GM13977 (cell line): Measurements from ENCODE around the gene SIAH1.
A peak's percentile ranks its signal among the peaks of the same experiment; 100 is the strongest.

ENCODE experiments used
- DNase-seq: peaks from one replicate; pipeline ENCODE4 v3.0.0; 2012; ENCODE audit warnings: low spot score
- in situ Hi-C: fragments of 300-500 bp; cut with MboI; formaldehyde crosslinking; loops from one replicate; pipeline ENCODE4 v1.12.0; 2022; ENCODE audit warnings: low sequenced_read_pairs, low pct_unique_long_range_greater_than_20kb, mixed read lengths, inconsistent platforms; ENCODE audit not compliant: unreplicated experiment
- TF ChIP-seq, protein P1 (sequence below): IDR thresholded peaks from 2 replicates; pipeline ENCODE4 v1.5.1; 2012; ENCODE audit warnings: mild to moderate bottlenecking, control low read depth; ENCODE audit not compliant: insufficient read depth; ENCODE audit errors: extremely low read depth, missing control alignments

SIAH1 gene

GRCh38 chr16:48366165-48367093, 18.8 kb downstream of the SIAH1 start:
- TF ChIP-seq, protein P1, sequence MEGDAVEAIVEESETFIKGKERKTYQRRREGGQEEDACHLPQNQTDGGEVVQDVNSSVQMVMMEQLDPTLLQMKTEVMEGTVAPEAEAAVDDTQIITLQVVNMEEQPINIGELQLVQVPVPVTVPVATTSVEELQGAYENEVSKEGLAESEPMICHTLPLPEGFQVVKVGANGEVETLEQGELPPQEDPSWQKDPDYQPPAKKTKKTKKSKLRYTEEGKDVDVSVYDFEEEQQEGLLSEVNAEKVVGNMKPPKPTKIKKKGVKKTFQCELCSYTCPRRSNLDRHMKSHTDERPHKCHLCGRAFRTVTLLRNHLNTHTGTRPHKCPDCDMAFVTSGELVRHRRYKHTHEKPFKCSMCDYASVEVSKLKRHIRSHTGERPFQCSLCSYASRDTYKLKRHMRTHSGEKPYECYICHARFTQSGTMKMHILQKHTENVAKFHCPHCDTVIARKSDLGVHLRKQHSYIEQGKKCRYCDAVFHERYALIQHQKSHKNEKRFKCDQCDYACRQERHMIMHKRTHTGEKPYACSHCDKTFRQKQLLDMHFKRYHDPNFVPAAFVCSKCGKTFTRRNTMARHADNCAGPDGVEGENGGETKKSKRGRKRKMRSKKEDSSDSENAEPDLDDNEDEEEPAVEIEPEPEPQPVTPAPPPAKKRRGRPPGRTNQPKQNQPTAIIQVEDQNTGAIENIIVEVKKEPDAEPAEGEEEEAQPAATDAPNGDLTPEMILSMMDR = no peak
- peak; percentile 75 for DNase-seq
- in situ Hi-C loops = no loop called here

GRCh38 chr16:48365601-48366164, 19.5 kb downstream of the SIAH1 start:
- DNase-seq = peak; percentile 83
- TF ChIP-seq, protein P1 = no peak

DNA sequence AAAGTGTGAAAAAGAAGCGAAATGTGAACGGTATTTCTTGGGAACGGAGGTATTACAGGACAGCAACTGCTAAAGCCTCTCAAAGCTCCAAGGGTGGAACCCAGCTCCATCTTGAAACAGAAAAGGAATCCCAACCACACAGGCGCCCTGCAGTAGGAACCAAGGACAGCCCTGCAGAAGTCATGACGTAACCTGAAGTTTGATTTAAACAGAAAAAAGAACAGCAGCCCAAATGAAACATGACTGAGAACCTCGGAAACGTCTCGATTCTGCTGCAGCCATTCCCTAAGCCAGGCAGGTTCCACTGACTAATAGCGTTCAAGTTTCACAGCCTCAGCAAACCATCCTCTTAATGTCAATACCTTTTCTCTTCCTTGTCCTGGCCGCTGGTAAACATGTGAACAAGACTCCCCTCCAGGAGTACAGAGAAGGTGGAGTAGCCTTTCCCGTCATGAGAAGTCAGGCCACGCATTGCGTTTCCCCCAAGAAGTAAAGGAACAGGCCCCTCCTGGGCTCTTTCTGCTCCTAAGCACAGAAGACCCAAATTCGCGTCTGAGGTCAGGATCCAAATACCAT, 20.1 kb downstream of the SIAH1 start:
- in situ Hi-C loops = no loop called here
- no peak for DNase-seq
- TF ChIP-seq, protein P1 = no peak

More at GRCh38 chr16:48365601-48366164, 19.5 kb downstream of the SIAH1 start:
- in situ Hi-C loops = no loop called here

DNA sequence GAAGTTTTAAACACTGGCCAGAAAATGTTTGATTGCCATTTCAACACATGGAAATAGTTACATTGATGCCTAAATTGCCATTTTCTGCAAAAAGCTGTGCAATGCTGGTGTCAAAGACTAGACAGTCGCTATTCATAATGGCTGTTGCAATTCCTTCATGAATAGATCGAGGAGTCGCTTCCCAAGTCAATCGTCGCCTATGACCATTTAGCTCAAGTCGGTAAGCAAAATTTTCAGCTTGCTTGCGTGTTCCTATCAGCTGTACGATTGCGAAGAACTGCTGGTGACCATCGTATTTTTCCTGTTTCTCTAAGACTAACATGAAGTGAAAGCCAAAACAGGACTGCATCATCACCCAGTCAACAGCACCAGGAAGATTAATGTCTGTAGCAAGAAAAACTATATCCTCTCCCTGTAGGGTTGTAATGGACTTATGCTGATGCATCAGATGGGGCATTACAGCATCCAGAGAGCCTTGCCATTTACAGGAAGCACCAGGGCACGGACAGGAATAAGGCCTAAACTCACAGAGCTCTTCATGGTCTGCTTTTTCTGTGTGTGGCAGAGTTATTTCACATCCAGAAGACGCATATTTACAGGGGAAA, 23.6 kb downstream of the SIAH1 start:
- in situ Hi-C loops = no loop called here
- DNase-seq = no peak
- TF ChIP-seq, protein P1 = no peak

- in situ Hi-C loops = no loop called here
- TF ChIP-seq, protein P1 = no peak
- DNase-seq = peak; percentile 37
Measured at GRCh38 chr16:48361012-48361411, 24.2 kb downstream of the SIAH1 start.

DNA sequence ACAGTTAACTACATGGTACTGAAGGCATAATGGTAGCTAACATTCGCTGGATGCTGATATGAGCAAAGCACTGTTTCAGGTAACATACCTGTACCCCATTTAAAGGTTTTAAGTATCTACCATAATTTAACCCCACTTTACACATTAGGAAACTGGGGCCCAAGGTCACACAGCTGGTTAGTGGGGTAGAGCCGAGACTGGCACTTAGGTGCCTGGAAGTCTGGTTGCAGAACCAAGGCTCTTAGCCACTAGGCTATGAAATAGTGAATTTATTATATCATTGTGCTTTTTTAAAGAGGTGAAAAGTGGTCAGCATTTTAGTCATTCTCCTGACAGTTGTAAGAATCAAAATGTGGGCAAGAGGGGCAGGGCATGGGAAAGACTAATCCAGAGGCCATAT, 25.2 kb downstream of the SIAH1 start:
- no peak for DNase-seq
- TF ChIP-seq, protein P1 = no peak
- in situ Hi-C loops = loop anchor here (10.0 kb wide), 2 partner anchors 165 to 265 kb away; no protein-coding TSS in a partner anchor
